Spinal cord (tissue), 10 donors: ENCODE measurements around the gene CCDC102A. TPM values are rescaled to one million over a fixed set of nuclear protein-coding genes. Genes with fewer than 3 reads are reported as not detected.

Experiments
- DNase-seq, 6 donors: peaks; one replicate each; pipeline versions ENCODE4 v3.0.0 to v3.0.0-alpha.2; 2013 to 2015; ENCODE audit warnings: low spot score in 6 of 6, low read depth in 4 of 6
- H3K27ac ChIP-seq: one replicate; pipeline ENCODE4 v1.5.1; 2013; ENCODE audit warnings: low read depth, low read length, control low read depth
- H3K27me3 ChIP-seq: one replicate; pipeline ENCODE4 v1.6.1; 2013; ENCODE audit warnings: low read length; ENCODE audit not compliant: control insufficient read depth, insufficient read depth
- H3K36me3 ChIP-seq: one replicate; pipeline ENCODE4 v1.6.1; 2013; ENCODE audit warnings: low read length; ENCODE audit not compliant: control insufficient read depth, insufficient read depth
- H3K4me1 ChIP-seq: one replicate; pipeline ENCODE4 v1.6.1; 2013; ENCODE audit warnings: low read length; ENCODE audit not compliant: control insufficient read depth, insufficient read depth
- H3K4me3 ChIP-seq: one replicate; pipeline ENCODE4 v1.5.1; 2013; ENCODE audit warnings: low read depth, low read length, control low read depth
- H3K9me3 ChIP-seq: one replicate; pipeline ENCODE4 v1.6.1; 2013; ENCODE audit warnings: low read length; ENCODE audit not compliant: control insufficient read depth, insufficient read depth
- WGBS: methylation state at CpG from one replicate; pipeline ENCODE4 v1.1.5; 2013; ENCODE audit warnings: missing lambda C conversion rate; ENCODE audit not compliant: insufficient coverage; 5-methylcytosine and 5-hydroxymethylcytosine counted together
- polyA plus RNA-seq, 2 donors: library from polyadenylated mRNA; unstranded; fragments of 120-200 nt; gene quantifications; one replicate each; pipeline ENCODE4 v1.2.1, GENCODE V29; 2013; ENCODE audit not compliant: insufficient read length in 2 of 2
- total RNA-seq, 2 donors: library from RNA; depleted of rRNA in 1 of 2; stranded (reverse); fragments of 120-200 nt in 1 of 2; fragments of >200 nt in 1 of 2; gene quantifications; one replicate each; pipeline versions ENCODE4 v1.2.3 to v1.2.4, GENCODE V29; 2013 to 2014
- donor health status: healthy.

Gene CCDC102A
- total and polyA plus RNA-seq, 4 donors: 4.4 to 17.7 (median 6.9) TPM

- peaks cover 78% of the 10 kb centered on the region for H3K36me3 ChIP-seq
- no peak overlapping the region for H3K27ac ChIP-seq
- 100% methylated on average over 1 of the region's 2 CpGs for WGBS
- H3K4me1 ChIP-seq: peaks cover 20% of the 10 kb centered on the region
- H3K9me3 ChIP-seq: no peaks in the 10 kb centered on the region
- DNase-seq: no peak
- H3K4me3 ChIP-seq: no peak overlapping the region
- no peaks in the 10 kb centered on the region for H3K27me3 ChIP-seq
Measured at GRCh38 chr16:57468346-57468745, 68.0 kb downstream of the CCDC102A start.

GRCh38 chr16:57464523-57464922 lies 71.8 kb downstream of the CCDC102A start:
- no peak overlapping the region for H3K27ac ChIP-seq
- no peaks in the 10 kb centered on the region for H3K27me3 ChIP-seq
- H3K36me3 ChIP-seq: peaks cover 58% of the 10 kb centered on the region
- no peaks in the 10 kb centered on the region for H3K9me3 ChIP-seq
- H3K4me3 ChIP-seq: no peak overlapping the region
- peaks cover 15% of the 10 kb centered on the region for H3K4me1 ChIP-seq
- no peak for DNase-seq
- no CpG with 5 or more reads among the region's 2 CpGs for WGBS

- WGBS: 2% methylated on average over 6 of the region's 16 CpGs
Measured at GRCh38 chr16:57462978-57463362, 73.4 kb downstream of the CCDC102A start.

GRCh38 chr16:57462209-57462977 lies 74.0 kb downstream of the CCDC102A start, which contains the start of gene POLR2C:
Gene POLR2C, plus strand, starts transcription at chr16:57462679. Its CDS starts 46 bp downstream, at chr16:57462725.
- H3K4me1 ChIP-seq: peaks cover 22% of the 10 kb centered on the region
- H3K4me3 ChIP-seq: peak within 1 kb of the TSS; percentile 71
- H3K9me3 ChIP-seq: no peaks in the 10 kb centered on the region
- under 1% methylated on average over 31 of the region's 47 CpGs for WGBS
- H3K27me3 ChIP-seq: no peaks in the 10 kb centered on the region
- DNase-seq: peak in 5 of 6 donors; percentile 65 to 96 (median 82)
- H3K36me3 ChIP-seq: peaks cover 58% of the 10 kb centered on the region
- H3K27ac ChIP-seq: no peak within 1 kb of the TSS

More at GRCh38 chr16:57462978-57463362, 73.4 kb downstream of the CCDC102A start:
- Histone ChIP-seq H3K4me3 (peak overlapping the region; percentile 71), H3K4me1 (peaks cover 19% of the 10 kb centered on the region), H3K27ac (no peak overlapping the region), H3K27me3 (no peaks in the 10 kb centered on the region), H3K9me3 (no peaks in the 10 kb centered on the region), H3K36me3 (peaks cover 55% of the 10 kb centered on the region)
- no peak for DNase-seq

Other genes with a start within 250 kb of the CCDC102A start
- under 1 TPM in 1 of 2 donors, not detected in 1; 0.10 TPM for gene CCL22, start 177.8 kb downstream of the CCDC102A start, total RNA-seq
- under 1 TPM in 1 of 2 donors, not detected in 1; 0.14 TPM for gene CCL22, start 177.8 kb downstream of the CCDC102A start, polyA plus RNA-seq
- gene CX3CL1, start 164.1 kb downstream of the CCDC102A start, total RNA-seq: 10 to 100 TPM; 15.5 to 20.1 TPM
- 10 to 100 TPM; 47.4 to 49.5 TPM for gene CX3CL1, start 164.1 kb downstream of the CCDC102A start, polyA plus RNA-seq
- not detected for gene CCL17, start 131.8 kb downstream of the CCDC102A start, total RNA-seq
- gene CCL17, start 131.8 kb downstream of the CCDC102A start, polyA plus RNA-seq: not detected
- gene CIAPIN1, start 89.2 kb downstream of the CCDC102A start, total RNA-seq: 10 to 100 TPM; 62.9 to 67.6 TPM
- 100 to 1,000 TPM in 1 of 2 donors, 10 to 100 TPM in 1; 99.2 to 102 TPM for gene CIAPIN1, start 89.2 kb downstream of the CCDC102A start, polyA plus RNA-seq
- gene COQ9, start 89.1 kb downstream of the CCDC102A start, total RNA-seq: 10 to 100 TPM; 35.2 to 79.2 TPM
- 10 to 100 TPM; 69.2 to 75.6 TPM for gene COQ9, start 89.1 kb downstream of the CCDC102A start, polyA plus RNA-seq
- gene POLR2C, start 73.9 kb downstream of the CCDC102A start, total RNA-seq: 10 to 100 TPM; 77.6 to 81.8 TPM
- gene POLR2C, start 73.9 kb downstream of the CCDC102A start, polyA plus RNA-seq: 10 to 100 TPM; 60.6 to 70.5 TPM
- gene DOK4, start 50.1 kb downstream of the CCDC102A start, total RNA-seq: 10 to 100 TPM; 23.0 to 25.3 TPM
- gene DOK4, start 50.1 kb downstream of the CCDC102A start, polyA plus RNA-seq: 10 to 100 TPM; 61.7 to 62.8 TPM
- 1 to 10 TPM in 1 of 2 donors, under 1 TPM in 1; 0.44 to 1.2 TPM for gene ADGRG5, start 6.1 kb upstream of the CCDC102A start, total RNA-seq
- gene ADGRG5, start 6.1 kb upstream of the CCDC102A start, polyA plus RNA-seq: 1 to 10 TPM; 1.1 to 1.7 TPM
- gene ADGRG1, start 92.1 kb upstream of the CCDC102A start, total RNA-seq: 10 to 100 TPM; 30.1 to 40.9 TPM
- 100 to 1,000 TPM; 338 to 367 TPM for gene ADGRG1, start 92.1 kb upstream of the CCDC102A start, polyA plus RNA-seq
- gene ADGRG3, start 131.7 kb upstream of the CCDC102A start, total RNA-seq: 1 to 10 TPM in 1 of 2 donors, under 1 TPM in 1; 0.06 to 3.6 TPM
- gene ADGRG3, start 131.7 kb upstream of the CCDC102A start, polyA plus RNA-seq: under 1 TPM; 0.22 to 0.30 TPM
- gene DRC7, start 158.2 kb upstream of the CCDC102A start, total RNA-seq: 1 to 10 TPM in 1 of 2 donors, under 1 TPM in 1; 0.69 to 6.0 TPM
- 1 to 10 TPM; 3.5 to 4.6 TPM for gene DRC7, start 158.2 kb upstream of the CCDC102A start, polyA plus RNA-seq
- gene KATNB1, start 199.2 kb upstream of the CCDC102A start, total RNA-seq: 10 to 100 TPM; 28.8 to 33.5 TPM
- 10 to 100 TPM; 52.5 to 52.9 TPM for gene KATNB1, start 199.2 kb upstream of the CCDC102A start, polyA plus RNA-seq